Fibroblast of skin of scalp (primary cell): Measurements from ENCODE around the gene SHFL.

ENCODE experiments used
- DNase-seq: peaks from one replicate; pipeline ENCODE4 v3.0.0-alpha.2; 2013

SHFL gene

DNA sequence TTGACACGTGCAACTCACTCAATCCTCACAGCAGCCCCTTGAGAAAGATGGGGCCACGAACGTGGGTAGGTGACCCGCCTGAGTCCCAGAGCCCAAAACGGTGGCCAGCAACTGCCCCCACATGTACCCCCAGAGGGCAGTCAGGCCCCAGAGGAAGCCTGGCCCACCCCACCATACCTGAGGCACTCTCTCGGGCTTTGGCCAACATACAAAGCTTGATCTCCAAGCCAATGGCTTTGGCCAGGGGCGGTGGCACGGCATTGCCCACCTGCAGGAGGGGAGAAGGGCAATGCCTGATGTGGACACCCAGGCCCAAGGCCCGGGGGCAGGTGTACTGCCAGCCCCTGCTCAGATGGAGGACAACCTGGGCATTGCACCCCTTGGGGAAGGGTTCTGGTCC, 47.9 kb downstream of the SHFL start:
- no peak for DNase-seq

GRCh38 chr19:10135551-10136334, 49.6 kb downstream of the SHFL start:
- DNase-seq = no peak

GRCh38 chr19:10136936-10137335, 50.8 kb downstream of the SHFL start:
- DNase-seq = no peak

GRCh38 chr19:10137751-10138682, 51.9 kb downstream of the SHFL start:
- DNase-seq = no peak

DNA sequence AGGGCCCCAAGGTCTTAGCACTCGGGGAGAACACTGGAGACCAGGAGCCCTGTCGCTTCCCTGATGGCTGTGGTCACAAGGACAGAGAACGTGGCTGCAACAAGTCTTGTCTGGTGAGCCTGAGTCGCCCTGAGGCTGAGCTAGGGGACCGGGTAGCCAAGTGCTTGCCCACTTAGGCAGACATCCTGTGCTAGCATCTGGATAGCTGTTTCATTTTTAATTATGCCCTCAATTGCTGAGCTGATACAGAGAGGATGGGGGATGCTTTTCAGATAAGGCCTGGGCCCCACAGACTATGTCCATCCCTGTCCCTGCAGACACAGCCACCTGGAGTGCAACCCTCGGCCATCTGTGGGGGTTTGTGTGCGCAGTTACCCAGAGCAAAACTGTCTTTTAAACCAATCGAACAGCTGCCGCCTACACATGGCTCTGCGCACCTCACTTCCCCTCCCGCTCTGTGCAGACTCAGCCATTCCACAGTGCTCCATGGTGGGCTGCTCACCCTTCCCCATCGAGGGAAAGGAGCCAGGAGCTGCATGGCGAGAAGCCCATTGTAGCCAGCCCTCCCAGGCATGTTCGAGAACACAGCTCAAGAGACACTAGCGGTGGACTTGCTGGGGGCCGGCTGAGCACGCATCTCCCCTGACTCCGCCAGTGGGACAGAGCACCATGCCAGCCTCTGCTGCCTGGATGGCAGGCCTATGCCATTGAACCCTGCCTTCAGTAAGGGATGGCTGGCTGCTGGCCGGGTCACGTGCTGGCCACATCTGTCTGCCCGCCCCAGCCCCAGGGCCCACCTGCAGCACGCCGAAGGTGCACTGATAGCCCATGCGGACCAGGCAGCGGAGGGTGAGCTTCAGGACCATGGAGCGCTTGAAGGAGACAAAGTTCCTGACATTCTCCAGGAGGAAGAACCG, 53.0 kb downstream of the SHFL start:
- DNase-seq = no peak

GRCh38 chr19:10139952-10140351, 53.8 kb downstream of the SHFL start:
- DNase-seq = no peak

- DNase-seq = no peak
These were observed 55.4 kb downstream of the SHFL start for GRCh38 chr19:10141479-10141878.

DNA sequence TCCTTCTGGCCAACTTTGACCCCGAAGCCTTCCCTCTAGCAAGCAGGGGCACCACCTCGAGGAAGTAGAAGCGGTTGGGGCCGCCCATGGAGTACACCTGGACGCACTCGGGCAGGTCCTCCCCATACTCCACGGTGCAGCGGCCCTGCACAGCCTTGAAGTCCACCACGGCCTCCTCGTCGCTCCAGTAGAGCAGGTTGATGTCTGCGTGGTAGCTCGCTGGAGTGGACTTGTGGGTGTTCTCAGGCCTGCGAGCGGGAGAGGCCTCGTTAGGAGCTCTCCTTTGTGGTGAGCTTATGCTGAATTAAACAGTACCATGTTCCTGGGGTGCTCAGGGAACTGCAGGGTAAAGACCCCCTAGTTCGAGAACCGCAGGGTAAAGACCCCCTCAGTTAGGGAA, 55.9 kb downstream of the SHFL start:
- DNase-seq = no peak
